Occipital lobe (tissue), 3 donors: ENCODE measurements around the gene RASA4. TPM values are rescaled to one million over a fixed set of nuclear protein-coding genes. Genes with fewer than 3 reads are reported as not detected.
"Not testable (repeated sequence)": the region's sequence is repeated elsewhere in the genome, so short reads cannot be mapped to it uniquely, and the experiment has no call there.

Source experiments
- DNase-seq: peaks from one replicate; lab custom pipeline; 2025; lab: John Stamatoyannopoulos, UW
- small RNA-seq: library from RNA; depleted of rRNA; stranded (forward); fragments of <200 nt; gene quantifications from one replicate; pipeline ENCODE3, GENCODE V24; 2014
- total RNA-seq: library from RNA; depleted of rRNA; stranded (reverse); fragments of >200 nt; gene quantifications from one replicate; pipeline ENCODE4 v1.2.3, GENCODE V29; 2014

The RASA4 gene
- total RNA-seq, 1 donor from 2014 or later, result 30.4 TPM

DNA sequence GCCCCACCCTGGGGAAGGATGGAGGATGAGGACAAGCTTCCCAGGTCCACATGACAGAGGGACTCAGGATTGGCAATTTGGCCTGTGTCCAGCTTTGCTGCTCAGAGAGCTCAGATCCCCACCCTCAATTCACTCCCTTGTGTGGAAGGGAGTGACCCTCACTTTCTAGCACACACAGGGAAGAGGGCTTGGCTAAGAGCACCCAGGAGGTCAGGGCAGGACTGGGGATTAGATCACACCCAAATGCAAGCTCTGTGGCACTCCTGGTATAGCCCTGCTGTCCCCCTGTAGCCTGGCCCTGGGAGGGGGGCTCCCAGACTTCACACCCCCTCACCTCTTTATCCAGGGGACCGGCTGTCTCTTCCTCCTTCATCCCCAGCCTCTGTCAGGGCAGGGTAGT is 72.2 kb downstream of the RASA4 start:
- DNase-seq, result not testable (repeated sequence)

- not testable (repeated sequence) for DNase-seq
Measured at GRCh38 chr7:102543596-102543995, 73.0 kb downstream of the RASA4 start, which contains the start of gene UPK3BL2. Gene UPK3BL2 (minus strand): TSS chr7:102543696. CDS start chr7:102543636, 60 bp downstream.

- not testable (repeated sequence) for DNase-seq
Measured at GRCh38 chr7:102542771-102543170, 73.8 kb downstream of the RASA4 start.

DNA sequence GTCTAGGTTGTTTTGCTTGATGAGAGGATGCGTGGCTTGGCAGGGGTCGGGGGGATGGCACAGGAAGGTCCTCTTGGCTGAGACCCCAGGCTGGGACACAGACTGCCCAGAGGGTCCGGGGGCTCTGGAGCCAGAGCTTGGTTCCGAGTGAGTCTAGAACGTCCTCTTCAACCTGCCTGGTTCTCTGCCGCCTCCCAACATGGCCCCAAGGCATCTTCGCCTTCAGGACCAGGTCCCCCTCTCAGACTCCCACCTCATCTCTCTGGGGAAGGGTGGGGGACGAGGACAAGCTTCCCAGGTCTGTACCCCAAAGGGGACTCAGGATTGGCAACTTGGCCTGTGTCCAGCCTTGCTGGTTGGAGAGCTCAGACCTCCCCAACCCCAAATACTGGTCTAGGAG is 74.5 kb downstream of the RASA4 start:
- not testable (repeated sequence) for DNase-seq

DNA sequence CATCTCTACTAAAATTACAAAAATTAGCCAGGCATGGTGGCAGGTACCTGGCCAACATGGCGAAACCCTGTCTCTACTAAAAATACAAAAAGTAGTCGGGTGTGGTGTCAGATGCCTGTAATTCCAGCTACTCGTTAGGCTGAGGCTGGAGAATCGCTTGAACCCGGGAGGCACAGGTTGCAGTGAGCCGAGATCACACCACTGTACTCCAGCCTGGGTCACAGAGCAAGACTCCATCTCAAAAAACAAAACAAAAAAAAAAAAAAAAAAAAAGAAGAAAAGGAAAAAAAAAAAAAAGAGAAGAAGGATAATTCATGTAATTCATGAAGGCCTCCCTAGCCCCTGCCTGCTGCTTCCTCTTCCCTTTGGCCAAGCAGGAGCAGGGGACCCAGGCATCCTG is 76.0 kb downstream of the RASA4 start:
- not testable (repeated sequence) for DNase-seq

GRCh38 chr7:102535062-102535615 is 81.4 kb downstream of the RASA4 start:
- DNase-seq, result not testable (repeated sequence)

DNA sequence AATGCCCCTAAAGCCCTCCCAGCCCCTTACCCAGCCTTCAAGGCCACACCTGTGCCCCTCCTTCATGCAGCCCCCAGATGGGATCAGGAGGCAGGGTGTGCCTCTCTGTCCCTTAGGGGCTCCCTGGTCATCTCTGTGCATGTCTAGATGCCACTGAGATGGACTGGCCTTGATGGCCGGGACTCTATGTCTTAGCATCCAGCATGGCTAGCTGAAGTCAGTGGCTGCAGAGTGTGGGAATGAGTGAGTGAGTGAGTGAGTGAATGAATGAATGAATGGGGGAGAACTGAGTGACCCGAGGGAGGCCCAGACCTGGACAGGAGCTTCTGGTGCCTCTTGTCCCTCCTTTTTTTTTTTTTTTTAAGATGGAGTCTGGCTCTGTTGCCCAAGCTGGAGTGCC is 84.4 kb downstream of the RASA4 start:
- DNase-seq, result not testable (repeated sequence)

DNA sequence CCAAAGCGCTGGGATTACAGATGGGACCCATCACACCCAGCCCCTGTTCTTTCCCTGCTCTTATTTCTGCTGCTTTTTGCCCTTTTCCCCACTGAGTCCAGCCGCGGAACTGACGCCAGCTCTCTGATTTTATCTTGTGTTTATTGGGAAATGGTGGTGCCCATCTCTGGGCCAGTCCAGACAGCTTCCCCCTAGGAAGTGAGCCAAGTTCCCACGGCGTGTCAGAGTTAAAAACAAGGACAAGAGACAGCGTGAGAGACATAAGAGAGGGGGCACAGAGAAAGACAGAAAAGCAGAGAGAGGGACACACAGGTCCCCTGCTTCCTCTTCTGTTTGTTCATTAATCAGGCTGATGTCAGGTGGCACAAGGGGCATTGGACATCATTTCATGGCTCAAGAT is 85.0 kb downstream of the RASA4 start:
- not testable (repeated sequence) for DNase-seq

- DNase-seq, result not testable (repeated sequence)
Measured at GRCh38 chr7:102527822-102528793, 88.4 kb downstream of the RASA4 start.

GRCh38 chr7:102527182-102527581 is 89.4 kb downstream of the RASA4 start:
- not testable (repeated sequence) for DNase-seq

GRCh38 chr7:102524803-102525202 is 91.8 kb downstream of the RASA4 start:
- not testable (repeated sequence) for DNase-seq

Small RNA genes within 50 kb of the gene (small RNA-seq; reads per million reads assigned to genes)
- not detected for gene UPK3BL1

Other genes with a start within 250 kb of the RASA4 start
- 13.6 TPM for gene PRKRIP1, start 220.4 kb downstream of the RASA4 start, total RNA-seq
- gene ORAI2, start 183.2 kb downstream of the RASA4 start, total RNA-seq, result 18.1 TPM
- gene ALKBH4, start 151.9 kb downstream of the RASA4 start, total RNA-seq, result 14.3 TPM
- gene LRWD1, start 151.8 kb downstream of the RASA4 start, total RNA-seq, result 39.5 TPM
- gene POLR2J, start 137.8 kb downstream of the RASA4 start, total RNA-seq, result 8.1 TPM
- gene RASA4B, start 99.0 kb downstream of the RASA4 start, total RNA-seq, result 12.8 TPM
- 1.4 TPM for gene UPK3BL2, start 73.1 kb downstream of the RASA4 start, total RNA-seq
- not detected for gene SPDYE2, start 65.5 kb downstream of the RASA4 start, total RNA-seq
- 27.3 TPM for gene POLR2J3, start 44.2 kb downstream of the RASA4 start, total RNA-seq
- 45.4 TPM for gene UPK3BL1, start 26.0 kb upstream of the RASA4 start, total RNA-seq
- not detected for gene SPDYE2B, start 33.6 kb upstream of the RASA4 start, total RNA-seq
- gene POLR2J2, start 54.9 kb upstream of the RASA4 start, total RNA-seq, result 3.1 TPM
- gene FAM185A, start 132.2 kb upstream of the RASA4 start, total RNA-seq, result 21.2 TPM